Smooth muscle cell (in vitro differentiated cells): ENCODE results near the gene TSPEAR. TPM values are rescaled to one million over a fixed set of nuclear protein-coding genes. Genes with fewer than 3 reads are reported as not detected.

Experiments used
- DNase-seq: peaks from one replicate; lab custom pipeline; 2025; ENCODE audit not compliant: unreplicated experiment; lab: John Stamatoyannopoulos, UW
- H2AFZ ChIP-seq: fragments of 200-600 bp; sonication (generic); 2 replicates; pipeline ENCODE4 v1.6.0; 2016; ENCODE audit warnings: antibody characterized with exemption, low read depth, mild to moderate bottlenecking
- H3F3A ChIP-seq: fragments of 200-600 bp; sonication (generic); 2 replicates; pipeline ENCODE4 v1.6.0; 2017; ENCODE audit warnings: antibody characterized with exemption, low read depth
- H3K27ac ChIP-seq: fragments of 200-600 bp; sonication (generic); 2 replicates; pipeline ENCODE4 v1.5.1; 2016; ENCODE audit warnings: low read depth, mild to moderate bottlenecking
- H3K27me3 ChIP-seq: fragments of 200-600 bp; sonication (generic); 2 replicates; pipeline ENCODE4 v1.6.1; 2016; ENCODE audit warnings: low read depth, mild to moderate bottlenecking
- H3K36me3 ChIP-seq: fragments of 200-600 bp; sonication (generic); 2 replicates; pipeline ENCODE4 v1.5.1; 2016; ENCODE audit warnings: low read depth
- H3K4me1 ChIP-seq: fragments of 200-600 bp; sonication (generic); 2 replicates; pipeline ENCODE4 v1.5.1; 2016; ENCODE audit warnings: low read depth
- H3K4me2 ChIP-seq: fragments of 200-600 bp; sonication (generic); 2 replicates; pipeline ENCODE4 v1.6.0; 2016; ENCODE audit warnings: mild to moderate bottlenecking
- H3K4me3 ChIP-seq: fragments of 200-600 bp; sonication (generic); 2 replicates; pipeline ENCODE4 v1.5.1; 2016; ENCODE audit warnings: mild to moderate bottlenecking
- H3K79me2 ChIP-seq: fragments of 200-600 bp; sonication (generic); 2 replicates; pipeline ENCODE4 v1.6.0; 2016; ENCODE audit warnings: low read depth, mild to moderate bottlenecking
- H3K9ac ChIP-seq: fragments of 200-600 bp; sonication (generic); 2 replicates; pipeline ENCODE4 v1.6.0; 2016; ENCODE audit warnings: low read depth
- H3K9me3 ChIP-seq: fragments of 200-600 bp; sonication (generic); replicated peaks from 2 replicates; pipeline ENCODE4 v1.5.1; 2016; ENCODE audit warnings: low read depth
- H4K20me1 ChIP-seq: fragments of 200-600 bp; sonication (generic); 2 replicates; pipeline ENCODE4 v1.6.0; 2016; ENCODE audit warnings: low read depth
- WGBS: methylation state at CpG from one replicate; pipeline ENCODE4 v1.1.7; 2016; ENCODE audit warnings: low lambda C conversion rate; 5-methylcytosine and 5-hydroxymethylcytosine counted together
- polyA plus RNA-seq: library from polyadenylated mRNA; unstranded; fragments of >200 nt; fragmentation: Nextera tagmentation; extraction: Ambion mirVana; gene quantifications from 2 replicates; pipeline ENCODE4 v1.2.1, GENCODE V29; 2016
- total RNA-seq: library from RNA; depleted of rRNA; stranded (reverse); fragments of >200 nt; gene quantifications from 2 replicates; pipeline ENCODE4 v1.2.3, GENCODE V29; 2014
- TF ChIP-seq, protein P1 (sequence below): fragments of 200-600 bp; sonication (generic); IDR thresholded peaks from 2 replicates; pipeline ENCODE4 v1.5.1; 2017; ENCODE audit warnings: borderline replicate concordance, mild to moderate bottlenecking, antibody characterized with exemption; ENCODE audit not compliant: insufficient read depth, poor library complexity, severe bottlenecking

The TSPEAR gene
- total and polyA plus RNA-seq, 2 experiments from 2014 or later = 0.71 TPM; not detected in 1

DNA sequence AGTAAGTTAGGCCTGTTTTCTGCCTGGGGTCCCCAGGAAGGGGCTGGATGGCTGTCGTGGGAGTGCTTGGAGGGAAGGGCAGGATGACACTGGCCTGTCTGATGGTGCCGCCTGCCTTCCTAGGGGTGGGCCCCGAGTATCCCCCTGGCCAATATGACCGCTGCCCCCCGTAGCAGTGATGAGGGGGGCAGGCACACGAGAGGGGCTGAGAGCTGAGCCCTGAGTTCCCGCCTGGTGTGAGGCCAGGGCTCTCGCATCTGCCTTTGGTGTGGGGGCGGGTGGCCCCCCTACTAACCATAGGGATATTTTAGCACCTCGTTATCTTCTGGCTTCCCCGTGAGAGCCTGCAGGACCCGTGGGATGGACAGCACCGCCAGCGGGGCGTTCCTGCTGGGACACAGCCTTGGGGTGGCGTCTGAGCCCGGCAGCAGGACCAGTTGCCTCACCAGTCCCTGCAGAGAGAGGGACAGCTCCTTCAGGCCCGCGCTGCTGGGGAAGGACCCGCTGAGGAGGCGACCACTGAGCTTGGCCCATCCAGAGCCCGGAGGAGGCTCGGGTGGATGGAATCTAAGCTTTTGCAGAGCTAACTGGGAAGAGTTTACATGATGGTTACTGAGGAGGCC, 181.8 kb downstream of the TSPEAR start:
- H3K4me3 ChIP-seq = no peak overlapping the region
- no peaks in the 10 kb centered on the region for H4K20me1 ChIP-seq
- H3K27ac ChIP-seq = no peak overlapping the region
- 89% methylated on average over 23 of the region's 23 CpGs for WGBS
- H3F3A ChIP-seq = no peaks in the 10 kb centered on the region
- no peaks in the 10 kb centered on the region for H3K36me3 ChIP-seq
- no peaks in the 10 kb centered on the region for H3K79me2 ChIP-seq
- TF ChIP-seq, protein P1, sequence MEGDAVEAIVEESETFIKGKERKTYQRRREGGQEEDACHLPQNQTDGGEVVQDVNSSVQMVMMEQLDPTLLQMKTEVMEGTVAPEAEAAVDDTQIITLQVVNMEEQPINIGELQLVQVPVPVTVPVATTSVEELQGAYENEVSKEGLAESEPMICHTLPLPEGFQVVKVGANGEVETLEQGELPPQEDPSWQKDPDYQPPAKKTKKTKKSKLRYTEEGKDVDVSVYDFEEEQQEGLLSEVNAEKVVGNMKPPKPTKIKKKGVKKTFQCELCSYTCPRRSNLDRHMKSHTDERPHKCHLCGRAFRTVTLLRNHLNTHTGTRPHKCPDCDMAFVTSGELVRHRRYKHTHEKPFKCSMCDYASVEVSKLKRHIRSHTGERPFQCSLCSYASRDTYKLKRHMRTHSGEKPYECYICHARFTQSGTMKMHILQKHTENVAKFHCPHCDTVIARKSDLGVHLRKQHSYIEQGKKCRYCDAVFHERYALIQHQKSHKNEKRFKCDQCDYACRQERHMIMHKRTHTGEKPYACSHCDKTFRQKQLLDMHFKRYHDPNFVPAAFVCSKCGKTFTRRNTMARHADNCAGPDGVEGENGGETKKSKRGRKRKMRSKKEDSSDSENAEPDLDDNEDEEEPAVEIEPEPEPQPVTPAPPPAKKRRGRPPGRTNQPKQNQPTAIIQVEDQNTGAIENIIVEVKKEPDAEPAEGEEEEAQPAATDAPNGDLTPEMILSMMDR = no peak
- no peaks in the 10 kb centered on the region for H3K4me1 ChIP-seq
- H3K9ac ChIP-seq = no peak overlapping the region
- no peaks in the 10 kb centered on the region for H3K27me3 ChIP-seq
- H3K9me3 ChIP-seq = no peaks in the 10 kb centered on the region
- H2AFZ ChIP-seq = no peak overlapping the region
- no peak for DNase-seq
- no peak overlapping the region for H3K4me2 ChIP-seq

DNA sequence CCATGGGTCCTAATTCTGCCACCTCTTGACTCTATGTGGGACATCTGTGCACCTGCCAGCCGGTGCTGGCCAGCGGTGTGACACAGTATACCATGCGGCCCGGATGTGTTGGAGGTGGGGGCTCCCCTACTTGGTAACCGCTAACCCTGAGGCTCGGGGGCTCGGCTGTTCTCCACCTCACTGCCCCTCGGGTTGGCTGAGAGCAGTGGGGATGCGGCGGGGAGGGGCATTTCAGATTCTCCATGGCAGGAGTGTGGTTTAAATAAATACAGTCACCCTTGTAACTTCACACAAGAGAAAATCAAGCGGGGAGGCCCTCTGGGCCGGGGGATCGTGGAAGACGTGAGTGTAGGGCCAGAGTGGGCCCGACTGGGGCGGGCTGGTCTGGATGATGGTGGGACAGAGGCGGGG, 182.4 kb downstream of the TSPEAR start:
- H3K4me3 ChIP-seq = no peak overlapping the region
- no peaks in the 10 kb centered on the region for H3K4me1 ChIP-seq
- no peak overlapping the region for H3K4me2 ChIP-seq
- WGBS = 96% methylated on average over 15 of the region's 17 CpGs
- H3K27me3 ChIP-seq = no peaks in the 10 kb centered on the region
- TF ChIP-seq, protein P1 = no peak
- H3K79me2 ChIP-seq = no peaks in the 10 kb centered on the region
- H3K36me3 ChIP-seq = no peaks in the 10 kb centered on the region
- H4K20me1 ChIP-seq = no peaks in the 10 kb centered on the region
- no peak overlapping the region for H3K27ac ChIP-seq
- H2AFZ ChIP-seq = no peak overlapping the region
- no peak overlapping the region for H3K9ac ChIP-seq
- no peaks in the 10 kb centered on the region for H3F3A ChIP-seq
- no peaks in the 10 kb centered on the region for H3K9me3 ChIP-seq
- DNase-seq = no peak

DNA sequence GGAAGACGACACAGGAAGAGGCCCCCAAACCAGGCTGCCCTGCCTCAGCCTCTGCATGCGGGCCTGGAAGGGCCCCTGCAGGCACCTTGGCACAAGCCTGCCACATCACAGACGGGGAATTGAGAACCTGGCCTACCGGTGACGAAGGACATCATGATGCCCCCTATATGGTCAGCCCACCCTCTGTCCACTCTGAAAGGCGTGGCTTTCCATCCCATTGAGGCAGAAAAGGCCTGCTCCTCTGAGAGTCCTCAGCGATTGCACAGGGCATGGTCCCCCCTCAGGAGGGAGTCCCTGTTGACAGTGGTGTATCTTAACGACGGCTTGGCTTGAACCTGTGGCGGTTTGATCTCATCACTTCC, 182.8 kb downstream of the TSPEAR start:
- WGBS = 86% methylated on average over 10 of the region's 10 CpGs
- H3K9ac ChIP-seq = no peak overlapping the region

More for the DNA sequence above, 182.8 kb downstream of the TSPEAR start:
- no peaks in the 10 kb centered on the region for H4K20me1 ChIP-seq
- H3K4me2 ChIP-seq = no peak overlapping the region
- TF ChIP-seq, protein P1 = no peak
- no peaks in the 10 kb centered on the region for H3K79me2 ChIP-seq
- DNase-seq = no peak
- no peaks in the 10 kb centered on the region for H3F3A ChIP-seq
- no peak overlapping the region for H3K27ac ChIP-seq
- H3K4me1 ChIP-seq = no peaks in the 10 kb centered on the region
- no peak overlapping the region for H2AFZ ChIP-seq
- no peaks in the 10 kb centered on the region for H3K9me3 ChIP-seq
- no peaks in the 10 kb centered on the region for H3K36me3 ChIP-seq
- no peaks in the 10 kb centered on the region for H3K27me3 ChIP-seq
- no peak overlapping the region for H3K4me3 ChIP-seq
